CD14-positive monocyte (primary cell): ENCODE results near the gene UCHL5. TPM values are rescaled to one million over a fixed set of nuclear protein-coding genes. Genes with fewer than 3 reads are reported as not detected.
A peak's percentile ranks its signal among the peaks of the same experiment; 100 is the strongest.

Source experiments
- DNase-seq, 3 donors: peaks; one replicate each; pipeline ENCODE4 v3.0.0-alpha.2; 2011 to 2022
- H2AFZ ChIP-seq: 2 replicates; pipeline ENCODE4 v1.6.0; 2012; ENCODE audit warnings: mild to moderate bottlenecking, low read depth, low read length, inconsistent platforms; ENCODE audit not compliant: insufficient read depth, poor library complexity, severe bottlenecking
- H3K27ac ChIP-seq, 2 donors: 1 replicate in 1 of 2; 2 replicates in 1 of 2; pipeline ENCODE4 v1.5.1; 2012 to 2013; ENCODE audit warnings: low read length in 2 of 2, control low read depth in 1 of 2, inconsistent platforms in 1 of 2, low read depth in 1 of 2, mild to moderate bottlenecking in 1 of 2
- H3K27me3 ChIP-seq, 2 donors: one replicate each; pipeline versions ENCODE4 v1.6.0 to v1.6.1; 2011 to 2013; ENCODE audit warnings: low read length in 2 of 2; ENCODE audit not compliant: control insufficient read depth in 2 of 2, insufficient read depth in 2 of 2
- H3K36me3 ChIP-seq, 2 donors: replicated peaks in 1 of 2; 1 replicate in 1 of 2; 2 replicates in 1 of 2; pipeline versions ENCODE4 v1.5.1 to v1.6.1; 2012 to 2013; ENCODE audit warnings: low read length in 2 of 2, control low read depth in 1 of 2, inconsistent platforms in 1 of 2, mild to moderate bottlenecking in 1 of 2; ENCODE audit not compliant: insufficient read depth in 2 of 2, control insufficient read depth in 1 of 2
- H3K4me1 ChIP-seq, 2 donors: 1 replicate in 1 of 2; 2 replicates in 1 of 2; pipeline versions ENCODE4 v1.5.1 to v1.6.1; 2012 to 2013; ENCODE audit warnings: low read length in 2 of 2, control low read depth in 1 of 2, inconsistent platforms in 1 of 2, mild to moderate bottlenecking in 1 of 2, moderate library complexity in 1 of 2; ENCODE audit not compliant: insufficient read depth in 2 of 2, control insufficient read depth in 1 of 2
- H3K4me2 ChIP-seq: replicated peaks from 2 replicates; pipeline ENCODE3; 2012; ENCODE audit warnings: low read length, moderate library complexity, mild to moderate bottlenecking; ENCODE audit not compliant: poor library complexity, severe bottlenecking; ENCODE audit errors: extremely low read depth
- H3K4me3 ChIP-seq, 3 experiments: fragments of 200-600 bp in 1 of 3; sonication (generic) in 1 of 3; replicated peaks in 1 of 3; 1 replicate in 2 of 3; 2 replicates in 1 of 3; pipeline ENCODE4 v1.5.1; 2011 to 2013; ENCODE audit warnings: low read length in 3 of 3, mild to moderate bottlenecking in 3 of 3, control low read depth in 2 of 3, low read depth in 2 of 3, inconsistent platforms in 1 of 3, moderate library complexity in 1 of 3
- H3K79me2 ChIP-seq: 2 replicates; pipeline ENCODE4 v1.6.0; 2012; ENCODE audit warnings: mild to moderate bottlenecking, control low read depth, inconsistent platforms, low read length, moderate library complexity; ENCODE audit not compliant: insufficient read depth
- H3K9ac ChIP-seq: 2 replicates; pipeline ENCODE4 v1.6.0; 2017; ENCODE audit warnings: low read length, mild to moderate bottlenecking; ENCODE audit not compliant: insufficient read depth, poor library complexity, severe bottlenecking
- H3K9me3 ChIP-seq, 2 donors: replicated peaks in 1 of 2; 1 replicate in 1 of 2; 2 replicates in 1 of 2; pipeline versions ENCODE4 v1.5.1 to v1.6.1; 2012 to 2013; ENCODE audit warnings: low read length in 2 of 2, control low read depth in 1 of 2; ENCODE audit not compliant: control insufficient read depth in 1 of 2, insufficient read depth in 1 of 2
- H4K20me1 ChIP-seq: 2 replicates; pipeline ENCODE4 v1.6.0; 2012; ENCODE audit warnings: mild to moderate bottlenecking, low read length, control low read depth, moderate library complexity; ENCODE audit not compliant: insufficient read depth
- H3K27ac Mint-ChIP-seq, 7 donors: one replicate each; pipeline ENCODE4 v1.8.0; 2020; ENCODE audit warnings: mild to moderate bottlenecking in 7 of 7, mixed read lengths in 7 of 7, moderate library complexity in 6 of 7, inconsistent platforms in 2 of 7
- H3K27me3 Mint-ChIP-seq, 3 donors: one replicate each; pipeline ENCODE4 v1.8.0; 2021 to 2022; ENCODE audit warnings: low read depth in 3 of 3, mild to moderate bottlenecking in 3 of 3, mixed read lengths in 3 of 3, moderate library complexity in 3 of 3, inconsistent platforms in 1 of 3
- H3K36me3 Mint-ChIP-seq, 2 donors: one replicate each; pipeline ENCODE4 v1.8.0; 2020; ENCODE audit warnings: mixed read lengths in 2 of 2, inconsistent platforms in 1 of 2, mild to moderate bottlenecking in 1 of 2
- H3K4me1 Mint-ChIP-seq: one replicate; pipeline ENCODE4 v1.8.0; 2020; ENCODE audit warnings: mild to moderate bottlenecking, mixed read lengths
- H3K4me3 Mint-ChIP-seq, 2 donors: one replicate each; pipeline ENCODE4 v1.8.0; 2020; ENCODE audit warnings: mild to moderate bottlenecking in 2 of 2, mixed read lengths in 2 of 2, moderate library complexity in 1 of 2
- H3K9me3 Mint-ChIP-seq, 7 donors: one replicate each; pipeline ENCODE4 v1.8.0; 2020 to 2022; ENCODE audit warnings: mixed read lengths in 7 of 7, mild to moderate bottlenecking in 6 of 7, moderate library complexity in 6 of 7, inconsistent platforms in 2 of 7
- CTCF ChIP-seq: fragments of 200-600 bp; IDR thresholded peaks from one replicate; pipeline ENCODE4 v1.8.0; 2022; ENCODE audit warnings: antibody characterized with exemption, mild to moderate bottlenecking
- WGBS: methylation state at CpG from one replicate; pipeline ENCODE4 v1.1.5; 2013; ENCODE audit warnings: missing lambda C conversion rate; ENCODE audit not compliant: insufficient coverage; 5-methylcytosine and 5-hydroxymethylcytosine counted together
- intact Hi-C, 2 donors: fragments of 100-400 bp; cut with micrococcal nuclease; formaldehyde crosslinking; loops; one replicate each; pipeline versions ENCODE4 v1.15.0 to v1.15.1; 2023
- polyA plus RNA-seq, 3 donors: library from polyadenylated mRNA; depleted of rRNA in 1 of 3; unstranded in 2 of 3; stranded (reverse) in 1 of 3; fragments of 300-500 nt in 2 of 3; fragments of >200 nt in 1 of 3; fragmentation: Illumina TruSeq in 2 of 3; gene quantifications; 1 replicate in 2 of 3; 2 replicates in 1 of 3; pipeline ENCODE4 v1.2.3, GENCODE V29; 2012 to 2021

Gene UCHL5
- polyA plus RNA-seq, 3 donors = 8.6 to 43.0 (median 29.6) TPM

DNA sequence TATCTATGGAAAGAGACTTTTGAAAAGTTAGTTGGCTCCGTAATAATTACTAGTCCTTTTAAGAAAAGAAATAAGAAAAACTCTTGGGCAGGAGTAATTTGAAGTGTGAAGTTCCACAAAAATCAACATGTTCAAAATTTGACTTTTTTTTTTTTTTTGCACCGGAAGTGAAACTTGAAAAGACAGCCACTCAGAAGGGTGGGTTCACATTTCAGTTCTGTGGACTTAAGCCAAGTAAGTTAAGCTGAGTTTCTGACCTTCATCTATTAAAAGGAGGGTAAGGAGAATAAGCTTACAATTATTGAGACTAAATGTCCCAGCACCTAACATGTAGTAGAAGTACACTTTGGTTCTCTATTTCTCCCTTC, 11.2 kb upstream of the UCHL5 start:
- no peak overlapping the region for H3K9ac ChIP-seq
- Mint-ChIP-seq H3K9me3 (no peaks in the 10 kb centered on the region), H3K4me3 (no peak overlapping the region), H3K4me1 (peaks cover 11% of the 10 kb centered on the region), H3K36me3 (peaks cover 15 to 25% of the 10 kb centered on the region in 2 donors), H3K27me3 (no peaks in the 10 kb centered on the region), H3K27ac (peak overlapping the region in 5 of 7 donors; percentile 8 to 80 (median 65))
- peaks cover 74% of the 10 kb centered on the region for H3K79me2 ChIP-seq
- H3K4me3 ChIP-seq = no peak overlapping the region
- H3K4me1 ChIP-seq = peaks cover 4 to 7% of the 10 kb centered on the region in 2 donors
- H4K20me1 ChIP-seq = peaks cover 27% of the 10 kb centered on the region
- H3K36me3 ChIP-seq = peaks cover 4 to 21% of the 10 kb centered on the region in 2 donors
- H3K4me2 ChIP-seq = no peak overlapping the region
- no peaks in the 10 kb centered on the region for H3K27me3 ChIP-seq
- no peak for DNase-seq
- intact Hi-C loops = no loop called here
- H2AFZ ChIP-seq = no peak overlapping the region
- no peaks in the 10 kb centered on the region for H3K9me3 ChIP-seq
- peak overlapping the region in 1 of 2 donors; percentile 56 for H3K27ac ChIP-seq
- no CpG with 5 or more reads among the region's 2 CpGs for WGBS
- peak; percentile 27 for TF ChIP-seq CTCF

GRCh38 chr1:193069748-193070385, 10.7 kb upstream of the UCHL5 start:
- no peaks in the 10 kb centered on the region for H3K9me3 Mint-ChIP-seq
- intact Hi-C loops = no loop called here
- Histone ChIP-seq H3K9ac (no peak overlapping the region), H3K4me3 (no peak overlapping the region), H3K27ac (peak overlapping the region in 1 of 2 donors; percentile 56), H3K4me1 (peaks cover 4 to 7% of the 10 kb centered on the region in 2 donors), H4K20me1 (peaks cover 31% of the 10 kb centered on the region), H3K9me3 (no peaks in the 10 kb centered on the region), H3K79me2 (peaks cover 76% of the 10 kb centered on the region), H2AFZ (no peak overlapping the region), H3K27me3 (no peaks in the 10 kb centered on the region), H3K4me2 (no peak overlapping the region), H3K36me3 (peaks cover 4 to 21% of the 10 kb centered on the region in 2 donors)
- DNase-seq = peak in 2 of 3 donors; percentile 5 to 10
- H3K36me3 Mint-ChIP-seq = peaks cover 15 to 24% of the 10 kb centered on the region in 2 donors
- 100% methylated on average over 1 of the region's 4 CpGs for WGBS
- TF ChIP-seq CTCF = peak; percentile 40
- peak overlapping the region in 6 of 7 donors; percentile 8 to 80 (median 54) for H3K27ac Mint-ChIP-seq
- H3K27me3 Mint-ChIP-seq = peaks cover 0 to 1% (median 0%) of the 10 kb centered on the region in 3 donors
- H3K4me3 Mint-ChIP-seq = no peak overlapping the region
- H3K4me1 Mint-ChIP-seq = peaks cover 11% of the 10 kb centered on the region
